HG03378 (cell line): Measurements from ENCODE around the gene CHAF1A.

ENCODE experiments used
- ATAC-seq: cut with Tn5 transposase; IDR thresholded peaks from one replicate; pipeline ENCODE4 v1.9.1; 2021; ENCODE audit warnings: mild to moderate bottlenecking, moderate library complexity; ENCODE audit not compliant: unreplicated experiment

CHAF1A gene

GRCh38 chr19:4487572-4487971 lies 85.1 kb downstream of the CHAF1A start:
- ATAC-seq, result no peak

- ATAC-seq, result no peak
These were observed 86.1 kb downstream of the CHAF1A start for GRCh38 chr19:4488496-4488895.

- no peak for ATAC-seq
These were observed 89.0 kb downstream of the CHAF1A start for GRCh38 chr19:4491446-4491845.

DNA sequence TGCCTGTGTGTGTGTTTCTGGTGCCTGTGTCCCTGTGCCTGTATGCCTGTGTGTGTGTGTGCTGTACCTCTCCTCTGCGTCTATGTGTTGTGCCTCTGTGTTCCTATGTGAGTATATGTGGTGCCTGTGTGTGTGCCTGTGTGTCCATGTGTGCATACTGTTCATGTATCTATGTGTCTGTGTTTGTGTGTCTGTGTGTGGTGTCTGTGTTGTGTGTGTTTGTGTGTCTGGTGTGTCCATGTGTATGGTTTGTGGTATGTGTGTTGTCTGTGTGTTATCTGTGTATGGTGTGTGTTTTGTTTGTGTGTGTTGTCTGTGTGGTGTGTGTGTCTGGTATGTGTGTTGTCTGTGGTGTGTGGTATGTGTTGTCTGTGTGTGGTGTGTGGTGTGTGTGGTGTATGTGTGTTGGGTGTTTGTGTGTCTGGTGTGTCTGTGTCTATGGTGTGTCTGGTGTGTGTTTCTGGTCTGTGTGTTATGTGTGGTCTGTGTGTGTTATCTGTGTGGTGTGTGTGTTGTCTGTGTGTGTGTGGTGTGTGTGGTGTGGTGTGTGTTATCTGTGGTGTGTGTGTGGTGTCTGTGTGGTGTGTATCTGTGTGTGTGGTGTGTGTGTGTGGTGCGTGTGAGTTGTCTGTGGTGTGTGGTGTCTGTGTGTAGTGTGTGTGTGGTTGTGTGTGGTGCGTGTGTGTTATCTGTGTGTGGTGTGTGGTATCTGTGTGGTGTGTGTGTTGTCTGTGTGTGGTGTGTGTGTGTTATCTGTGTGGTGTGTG lies 90.1 kb downstream of the CHAF1A start:
- no peak for ATAC-seq
